Adipocyte (in vitro differentiated cells): ENCODE measurements around the gene INSRR.

Source experiments
- DNase-seq: peaks from one replicate; pipeline ENCODE4 v3.0.0-alpha.2; 2015; ENCODE audit warnings: low read depth
- H3K27me3 ChIP-seq: replicated peaks from 2 replicates; pipeline ENCODE4 v1.7.0; 2013; ENCODE audit warnings: mild to moderate bottlenecking, low read length, moderate library complexity; ENCODE audit not compliant: control insufficient read depth, insufficient read depth
- H3K36me3 ChIP-seq: 2 replicates; pipeline ENCODE4 v1.7.0; 2013; ENCODE audit warnings: low read length, mild to moderate bottlenecking, moderate library complexity; ENCODE audit not compliant: control insufficient read depth, insufficient read depth, severe bottlenecking
- H3K4me1 ChIP-seq: 2 replicates; pipeline ENCODE4 v1.7.0; 2013; ENCODE audit warnings: mild to moderate bottlenecking, low read length, moderate library complexity; ENCODE audit not compliant: control insufficient read depth, insufficient read depth
- H3K4me3 ChIP-seq: 2 replicates; pipeline ENCODE4 v1.7.0; 2013; ENCODE audit warnings: mild to moderate bottlenecking, low read length, moderate library complexity
- H3K9ac ChIP-seq: 2 replicates; pipeline ENCODE4 v1.7.0; 2013; ENCODE audit warnings: mild to moderate bottlenecking, low read length, moderate library complexity
- H3K9me3 ChIP-seq: 2 replicates; pipeline ENCODE4 v1.7.0; 2013; ENCODE audit warnings: mild to moderate bottlenecking, low read length, moderate library complexity; ENCODE audit not compliant: control insufficient read depth

Gene INSRR

DNA sequence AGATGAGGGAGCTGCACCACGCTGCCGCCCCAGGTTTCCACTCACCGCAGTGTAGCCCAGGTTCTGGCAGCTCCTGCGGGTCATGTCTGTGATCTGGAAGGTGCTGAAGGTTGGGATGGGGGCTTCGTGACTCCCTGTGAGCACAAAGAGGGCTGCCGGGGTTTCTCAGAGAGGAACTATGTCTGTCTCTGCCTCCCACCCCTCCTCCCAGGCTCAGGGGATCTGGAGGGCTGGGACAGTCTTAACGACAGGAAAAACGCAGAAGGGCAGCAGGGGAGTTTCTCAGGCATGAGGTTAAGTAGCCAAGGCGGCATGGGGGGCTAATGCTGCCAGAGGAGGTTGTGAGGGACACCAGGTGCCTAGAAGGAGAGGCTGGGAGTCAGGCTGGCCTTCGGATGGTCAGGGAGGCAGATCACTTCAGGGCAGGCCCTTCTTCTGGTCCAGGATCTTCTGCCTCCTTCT, 42.9 kb downstream of the INSRR start:
- no peaks in the 10 kb centered on the region for H3K27me3 ChIP-seq
- H3K4me1 ChIP-seq: peaks cover 29% of the 10 kb centered on the region
- no peak overlapping the region for H3K9ac ChIP-seq
- no peaks in the 10 kb centered on the region for H3K9me3 ChIP-seq
- DNase-seq: no peak
- no peaks in the 10 kb centered on the region for H3K36me3 ChIP-seq
- no peak overlapping the region for H3K4me3 ChIP-seq

DNA sequence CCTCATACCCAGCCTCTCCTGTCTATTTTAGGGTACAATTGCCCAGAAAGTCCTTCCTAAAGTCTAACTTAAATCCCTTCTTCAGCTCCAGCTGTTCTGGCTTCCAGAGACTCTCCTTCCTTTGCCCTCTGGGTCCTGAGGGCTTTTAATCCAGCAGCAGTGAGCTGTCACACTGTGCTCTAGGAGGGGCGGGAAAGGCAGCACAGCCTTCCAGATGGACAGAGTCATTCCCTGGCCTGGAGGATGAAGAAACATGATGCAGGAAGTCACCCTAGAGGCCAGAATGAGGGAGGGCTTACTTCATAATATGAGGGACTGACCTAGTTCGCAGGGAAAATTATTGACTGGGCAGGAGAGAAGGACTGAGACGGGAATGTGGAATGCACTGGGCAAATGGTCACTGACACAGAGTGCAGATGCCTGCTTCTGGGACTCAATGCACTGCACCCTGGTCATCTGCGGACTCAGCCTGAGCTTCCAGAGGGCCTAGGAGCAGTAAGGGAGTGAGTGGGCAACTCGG, 43.5 kb downstream of the INSRR start:
- DNase-seq: peak; percentile 76
- no peaks in the 10 kb centered on the region for H3K36me3 ChIP-seq
- H3K4me1 ChIP-seq: peaks cover 29% of the 10 kb centered on the region
- H3K9ac ChIP-seq: no peak overlapping the region
- no peak overlapping the region for H3K4me3 ChIP-seq
- no peaks in the 10 kb centered on the region for H3K9me3 ChIP-seq
- no peaks in the 10 kb centered on the region for H3K27me3 ChIP-seq

DNA sequence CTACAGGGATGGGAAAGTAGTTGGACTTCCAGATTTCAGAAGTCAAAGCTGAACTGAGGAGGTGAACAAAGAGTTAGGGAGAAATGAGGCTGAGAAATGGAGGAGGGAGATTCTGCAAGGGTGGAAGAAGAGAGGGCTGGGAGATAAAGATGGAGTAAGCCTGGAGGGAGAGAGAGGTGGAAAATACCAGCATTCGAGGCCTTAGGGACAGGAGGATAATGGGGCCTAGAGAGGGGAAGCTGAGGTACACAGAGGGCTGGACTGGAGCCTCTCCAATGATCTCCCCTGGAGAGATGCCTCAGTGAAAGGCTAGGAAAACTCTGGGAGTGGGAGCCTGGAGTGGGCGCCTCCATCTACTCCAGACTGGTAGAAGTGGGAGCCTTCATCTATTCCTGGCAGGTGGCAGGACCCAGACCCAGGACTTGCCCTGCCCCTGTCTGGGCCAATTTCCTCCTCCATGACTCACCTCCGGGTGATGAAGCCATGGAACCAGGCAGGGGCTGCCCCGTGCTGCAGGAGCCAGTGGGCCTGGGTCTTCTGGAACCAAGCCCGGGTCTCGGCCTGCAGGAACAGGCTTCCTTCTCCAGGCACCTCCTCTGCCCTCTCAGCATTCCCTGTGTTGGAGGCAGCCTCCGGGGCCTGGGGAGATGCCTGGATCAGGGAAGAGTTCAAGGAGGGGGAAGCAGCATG, 44.2 kb downstream of the INSRR start:
- DNase-seq: no peak
- Histone ChIP-seq H3K36me3 (no peaks in the 10 kb centered on the region), H3K9me3 (no peaks in the 10 kb centered on the region), H3K9ac (no peak overlapping the region), H3K27me3 (no peaks in the 10 kb centered on the region), H3K4me1 (peaks cover 29% of the 10 kb centered on the region), H3K4me3 (no peak overlapping the region)

DNA sequence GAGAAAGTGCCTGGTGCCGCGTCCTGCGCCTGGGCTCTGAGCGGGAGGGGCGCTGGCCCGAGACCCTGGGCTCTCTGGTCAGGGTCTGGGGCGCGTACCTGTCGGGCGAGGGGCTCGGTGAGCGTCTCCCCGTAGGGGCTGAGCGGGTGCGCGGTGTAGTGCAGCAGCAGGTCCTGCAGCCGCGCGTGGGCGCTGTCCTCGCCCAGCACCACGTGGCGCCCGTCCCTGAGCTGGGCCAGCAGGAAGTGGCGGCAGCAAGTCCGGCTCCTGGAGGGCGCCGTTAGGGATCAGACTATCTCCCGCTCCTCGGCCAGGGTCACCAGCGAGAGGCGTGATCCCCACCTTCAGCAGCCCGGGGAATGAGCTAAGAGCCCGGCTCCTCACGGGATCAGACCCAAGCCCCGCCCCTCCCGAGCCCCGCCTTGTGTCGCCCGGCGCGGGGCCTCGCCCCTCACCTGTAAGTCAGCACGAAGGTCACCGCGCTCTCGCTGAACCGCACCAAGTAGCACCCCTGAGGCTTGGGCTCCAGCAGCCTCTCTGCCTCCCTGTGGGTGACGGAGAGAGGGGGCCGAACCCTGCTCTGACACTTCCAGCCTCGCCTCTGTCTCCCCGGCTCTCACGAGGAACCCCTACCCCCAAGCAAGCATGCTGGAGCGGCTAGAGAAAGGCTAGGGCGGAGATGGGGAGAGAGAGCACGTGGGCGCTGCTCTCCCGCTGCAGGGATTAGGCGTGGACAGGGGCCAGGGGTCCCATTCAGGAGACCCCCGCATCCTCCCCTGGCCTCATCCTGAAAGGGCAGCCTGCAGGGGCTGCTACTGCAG, 45.0 kb downstream of the INSRR start:
- no peaks in the 10 kb centered on the region for H3K27me3 ChIP-seq
- H3K4me1 ChIP-seq: peaks cover 29% of the 10 kb centered on the region
- peak; percentile 70 for DNase-seq
- H3K36me3 ChIP-seq: no peaks in the 10 kb centered on the region
- no peaks in the 10 kb centered on the region for H3K9me3 ChIP-seq
- peak overlapping the region; percentile 49 for H3K9ac ChIP-seq
- H3K4me3 ChIP-seq: peak overlapping the region; percentile 60

DNA sequence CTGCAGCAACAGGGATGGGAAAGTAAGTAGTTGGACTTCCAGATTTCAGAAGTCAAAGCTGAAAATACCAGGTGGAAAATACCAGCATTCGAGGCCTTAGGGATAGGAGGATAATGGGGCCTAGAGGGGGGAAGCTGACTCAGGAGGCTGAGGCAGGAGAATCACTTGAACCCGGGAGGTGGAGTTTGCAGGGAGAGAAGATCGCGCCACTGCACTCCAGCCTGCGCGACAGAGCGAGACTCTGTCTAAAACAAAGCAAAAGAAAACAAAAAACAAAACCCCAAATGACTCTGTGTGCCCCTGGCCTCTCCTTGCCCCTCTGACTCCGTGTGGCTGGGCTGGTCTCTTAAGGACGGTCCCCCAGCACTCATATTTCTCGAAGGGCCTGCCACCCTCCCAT, 45.6 kb downstream of the INSRR start:
- H3K36me3 ChIP-seq: no peaks in the 10 kb centered on the region
- no peak for DNase-seq
- peak overlapping the region; percentile 49 for H3K9ac ChIP-seq
- peaks cover 29% of the 10 kb centered on the region for H3K4me1 ChIP-seq
- H3K27me3 ChIP-seq: no peaks in the 10 kb centered on the region
- H3K9me3 ChIP-seq: no peaks in the 10 kb centered on the region
- H3K4me3 ChIP-seq: peak overlapping the region; percentile 60

DNA sequence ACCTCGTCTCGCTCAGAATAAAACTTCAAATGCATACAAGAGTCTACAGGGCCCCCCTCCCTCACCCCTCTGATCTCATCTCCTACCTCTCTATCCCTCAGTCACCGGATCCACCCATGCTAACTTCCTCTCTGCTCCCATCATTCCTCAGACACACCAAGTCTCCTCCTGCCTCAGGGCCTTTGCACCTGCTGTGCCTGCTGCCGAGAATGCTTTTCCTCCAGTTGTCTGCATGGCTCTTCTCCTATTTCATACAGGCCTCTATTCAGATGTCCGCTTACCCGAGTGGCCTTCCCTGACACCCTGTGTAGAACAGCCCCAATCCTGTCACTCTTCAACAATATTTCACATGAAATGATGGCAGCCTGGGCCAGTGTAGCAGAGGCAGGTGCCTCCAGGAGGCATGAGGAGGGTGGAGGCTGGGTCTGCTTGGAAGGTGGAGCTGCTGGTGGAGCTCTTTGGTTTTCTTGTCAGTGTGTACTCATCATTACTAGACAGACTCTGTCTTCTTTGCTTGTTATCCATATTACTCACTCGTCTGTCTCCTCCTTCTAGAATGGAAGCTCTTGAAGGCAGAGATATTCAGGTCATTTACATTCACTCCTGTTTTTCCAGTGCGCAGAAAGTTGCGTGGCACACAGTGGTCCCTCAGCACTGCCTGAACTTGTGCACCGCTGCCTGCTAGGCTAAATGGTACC, 46.5 kb downstream of the INSRR start:
- H3K27me3 ChIP-seq: no peaks in the 10 kb centered on the region
- no peaks in the 10 kb centered on the region for H3K36me3 ChIP-seq
- H3K4me3 ChIP-seq: no peak overlapping the region
- DNase-seq: no peak
- H3K4me1 ChIP-seq: peaks cover 29% of the 10 kb centered on the region
- no peak overlapping the region for H3K9ac ChIP-seq
- H3K9me3 ChIP-seq: no peaks in the 10 kb centered on the region

DNA sequence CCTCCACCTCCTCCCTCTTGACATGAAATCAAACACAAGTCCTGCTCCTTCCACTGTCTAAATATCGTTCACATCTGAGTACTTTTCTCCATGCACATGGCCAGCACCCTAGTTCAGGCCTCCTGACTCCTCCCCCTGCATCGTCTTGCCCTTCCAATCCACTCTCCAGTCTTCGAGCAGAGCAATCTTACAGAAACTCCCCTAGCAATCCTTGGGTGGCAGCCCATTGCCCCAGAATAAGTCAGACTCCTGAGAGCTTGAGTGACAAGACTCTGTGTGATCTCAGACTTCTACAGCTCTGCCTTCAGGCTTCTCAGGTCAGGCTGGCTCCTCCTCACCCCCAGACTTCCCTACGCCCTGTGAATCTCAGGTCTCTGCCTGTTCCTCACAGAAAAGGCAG, 47.7 kb downstream of the INSRR start:
- Histone ChIP-seq H3K36me3 (no peaks in the 10 kb centered on the region), H3K9me3 (no peaks in the 10 kb centered on the region), H3K4me1 (peaks cover 31% of the 10 kb centered on the region), H3K4me3 (no peak overlapping the region), H3K9ac (no peak overlapping the region), H3K27me3 (no peaks in the 10 kb centered on the region)
- no peak for DNase-seq

DNA sequence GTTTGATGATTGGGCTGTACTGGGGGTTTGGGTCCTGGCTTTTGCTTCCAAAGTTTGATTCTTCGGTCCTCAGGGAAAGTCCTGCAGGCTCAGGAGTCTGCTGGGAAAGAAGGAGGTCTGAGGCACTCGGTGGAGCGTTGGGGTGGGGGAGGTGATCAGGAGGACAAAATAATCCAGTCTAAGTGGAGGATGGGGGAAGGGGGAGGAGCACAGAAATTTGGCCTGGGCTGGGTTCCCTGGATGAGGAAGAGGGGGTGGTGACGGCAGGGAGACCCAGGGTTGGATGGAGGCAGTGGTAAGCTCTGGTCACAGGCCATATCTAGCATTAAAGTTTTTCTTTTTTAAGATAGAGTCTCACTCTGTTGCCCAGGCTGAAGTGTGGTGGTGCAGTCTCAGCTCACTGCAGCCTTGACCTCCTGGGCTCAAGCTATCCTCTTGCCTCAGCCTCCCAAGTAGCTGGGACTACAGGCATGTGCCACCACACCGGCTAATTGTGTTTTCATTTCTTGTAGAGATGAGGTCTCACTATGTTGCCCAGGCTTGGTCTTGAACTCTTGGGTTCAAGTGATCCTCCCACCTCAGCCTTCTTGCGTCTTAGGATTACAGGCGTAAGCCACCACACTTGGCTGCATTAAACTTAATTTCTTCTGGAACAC, 49.1 kb downstream of the INSRR start:
- Histone ChIP-seq H3K9ac (no peak overlapping the region), H3K36me3 (no peaks in the 10 kb centered on the region), H3K4me1 (peaks cover 23% of the 10 kb centered on the region), H3K4me3 (no peak overlapping the region), H3K27me3 (no peaks in the 10 kb centered on the region), H3K9me3 (no peaks in the 10 kb centered on the region)
- DNase-seq: no peak

DNA sequence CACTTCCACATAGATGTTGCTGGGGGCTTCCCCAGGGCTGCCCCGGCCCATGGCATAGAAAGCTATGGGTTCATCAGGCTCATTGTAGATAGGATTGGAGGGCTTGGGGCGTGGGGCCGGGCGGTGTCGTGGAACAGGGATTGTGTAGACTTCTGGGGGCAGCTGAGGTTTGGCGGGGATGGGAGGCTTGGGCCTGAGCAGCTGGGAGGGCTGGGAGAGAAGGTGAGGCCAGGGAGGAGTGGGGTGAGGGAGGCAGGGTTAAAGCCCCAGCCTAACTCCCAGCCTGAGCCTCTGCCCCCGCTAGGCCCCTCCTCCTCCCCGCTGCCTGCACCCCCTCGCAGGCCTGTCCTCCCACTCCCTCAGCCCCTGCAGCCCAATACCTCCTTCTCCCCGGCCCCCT, 49.6 kb downstream of the INSRR start:
- Histone ChIP-seq H3K4me3 (no peak overlapping the region), H3K9me3 (no peaks in the 10 kb centered on the region), H3K4me1 (peaks cover 18% of the 10 kb centered on the region), H3K9ac (no peak overlapping the region), H3K27me3 (no peaks in the 10 kb centered on the region), H3K36me3 (no peaks in the 10 kb centered on the region)
- DNase-seq: no peak

DNA sequence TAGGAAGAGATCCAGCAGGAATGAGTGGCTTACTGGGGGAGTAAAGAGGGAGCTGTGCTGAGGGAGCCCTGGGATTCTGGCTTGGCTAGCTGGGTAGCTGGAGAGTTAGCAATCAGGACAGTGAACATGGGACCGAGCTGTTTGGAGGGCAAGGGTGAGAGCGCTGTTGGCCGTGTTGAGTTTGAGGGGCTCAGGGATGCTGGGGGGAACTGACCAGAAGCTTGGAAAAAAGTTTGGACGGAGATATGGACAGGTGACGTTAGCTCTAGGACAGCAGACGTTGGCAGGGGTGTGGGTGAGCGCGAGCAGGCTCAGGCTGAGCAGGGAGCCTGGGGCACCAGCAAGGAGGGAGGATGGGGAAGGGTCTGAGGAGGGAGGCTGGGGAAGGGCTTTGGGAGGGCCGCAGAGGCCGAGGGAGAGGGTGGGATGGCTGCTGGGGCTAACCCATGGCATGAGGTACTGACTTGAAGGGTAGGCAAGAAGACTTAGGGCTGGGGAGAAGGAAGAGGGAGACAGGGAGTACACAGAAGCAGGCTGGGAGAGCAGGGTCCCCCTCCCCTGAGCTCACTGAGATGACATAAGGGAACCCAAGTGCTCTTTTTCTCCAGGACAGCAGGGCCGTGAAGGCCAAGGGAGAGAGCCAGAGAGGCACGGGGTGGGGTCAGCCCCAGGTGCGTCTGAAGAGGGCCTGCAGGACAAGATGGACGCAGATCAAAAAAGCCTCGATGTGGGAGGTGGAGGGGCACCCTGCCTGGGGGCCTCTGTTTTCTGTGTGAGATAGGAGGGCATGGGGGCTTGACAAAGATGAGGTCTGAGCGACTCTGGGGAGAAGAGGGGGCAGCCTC, 50.5 kb downstream of the INSRR start:
- no peak for DNase-seq
- Histone ChIP-seq H3K9ac (no peak overlapping the region), H3K4me1 (peaks cover 11% of the 10 kb centered on the region)

More for the DNA sequence above, 50.5 kb downstream of the INSRR start:
- no peak overlapping the region for H3K4me3 ChIP-seq
- H3K27me3 ChIP-seq: no peaks in the 10 kb centered on the region
- no peaks in the 10 kb centered on the region for H3K9me3 ChIP-seq
- H3K36me3 ChIP-seq: no peaks in the 10 kb centered on the region
